ENCODE results near the gene SPNS3. TPM values are rescaled to one million over a fixed set of nuclear protein-coding genes. Genes with fewer than 3 reads are reported as not detected.

The SPNS3 gene
- total and polyA plus RNA-seq, 2 donors from 2014 or later, result 1.4 to 3.7 TPM

- Histone ChIP-seq H3K27ac (ENCODE audit: low read depth in 2 of 2, low read length in 2 of 2) (no peak overlapping the region), H3K4me3 (ENCODE audit: low read length in 3 of 3) (no peak overlapping the region), H3K9ac (ENCODE audit: low read length in 3 of 3) (no peak overlapping the region), H3K27me3 (ENCODE audit: control insufficient read depth, insufficient read depth, low read length) (no peaks in the 10 kb centered on the region), H3K36me3 (ENCODE audit: control insufficient read depth in 2 of 3, insufficient read depth in 3 of 3, low read length in 3 of 3) (no peaks in the 10 kb centered on the region), H3K9me3 (ENCODE audit: control insufficient read depth in 2 of 3, insufficient read depth in 1 of 3, low read length in 3 of 3) (no peaks in the 10 kb centered on the region), H3K4me1 (ENCODE audit: control insufficient read depth in 2 of 3, insufficient read depth in 2 of 3, low read depth in 1 of 3, low read length in 3 of 3) (peaks cover 0 to 4% (median 0%) of the 10 kb centered on the region in 3 donors)
- DNase-seq (no peak), FAIRE-seq (no peak)
- intact Hi-C loops (cut with DNase I), result loop anchor here (5.0 kb wide), 1 partner anchor 199 kb away; no protein-coding TSS in a partner anchor
- no peak for TF ChIP-seq CTCF (IDR thresholded peaks at IDR 0.05; ENCODE audit: borderline replicate concordance, extremely low read depth, insufficient read depth)
Measured at GRCh38 chr17:4411201-4411600, 22.5 kb upstream of the SPNS3 start.

GRCh38 chr17:4412933-4413831 lies 20.6 kb upstream of the SPNS3 start:
- peak overlapping the region in 1 of 3 donors; percentile 15 for H3K9ac ChIP-seq (ENCODE audit: low read length in 3 of 3)
- FAIRE-seq, result no peak
- H3K27ac ChIP-seq (ENCODE audit: low read depth in 2 of 2, low read length in 2 of 2), result no peak overlapping the region
- no peaks in the 10 kb centered on the region for H3K9me3 ChIP-seq (ENCODE audit: control insufficient read depth in 2 of 3, insufficient read depth in 1 of 3, low read length in 3 of 3)
- peak; percentile 94 to 97 (median 95) for DNase-seq
- H3K27me3 ChIP-seq (ENCODE audit: control insufficient read depth, insufficient read depth, low read length), result no peaks in the 10 kb centered on the region
- intact Hi-C loops (cut with DNase I), result loop anchor here (5.0 kb wide), 1 partner anchor 201 kb away; no protein-coding TSS in a partner anchor
- H3K36me3 ChIP-seq (ENCODE audit: control insufficient read depth in 2 of 3, insufficient read depth in 3 of 3, low read length in 3 of 3), result no peaks in the 10 kb centered on the region
- TF ChIP-seq CTCF (IDR thresholded peaks at IDR 0.05; ENCODE audit: borderline replicate concordance, extremely low read depth, insufficient read depth), result peak; percentile 95
- no peak overlapping the region for H3K4me3 ChIP-seq (ENCODE audit: low read length in 3 of 3)
- peaks cover 0 to 4% (median 0%) of the 10 kb centered on the region in 3 donors for H3K4me1 ChIP-seq (ENCODE audit: control insufficient read depth in 2 of 3, insufficient read depth in 2 of 3, low read depth in 1 of 3, low read length in 3 of 3)

- intact Hi-C loops (cut with DNase I), result no loop called here
- Histone ChIP-seq H3K4me1 (ENCODE audit: control insufficient read depth in 2 of 3, insufficient read depth in 2 of 3, low read depth in 1 of 3, low read length in 3 of 3) (peaks cover 0 to 6% (median 0%) of the 10 kb centered on the region in 3 donors), H3K36me3 (ENCODE audit: control insufficient read depth in 2 of 3, insufficient read depth in 3 of 3, low read length in 3 of 3) (no peaks in the 10 kb centered on the region), H3K4me3 (ENCODE audit: low read length in 3 of 3) (no peak overlapping the region), H3K27me3 (ENCODE audit: control insufficient read depth, insufficient read depth, low read length) (no peaks in the 10 kb centered on the region), H3K9ac (ENCODE audit: low read length in 3 of 3) (no peak overlapping the region), H3K9me3 (ENCODE audit: control insufficient read depth in 2 of 3, insufficient read depth in 1 of 3, low read length in 3 of 3) (no peaks in the 10 kb centered on the region), H3K27ac (ENCODE audit: low read depth in 2 of 2, low read length in 2 of 2) (no peak overlapping the region)
- FAIRE-seq, result no peak
- TF ChIP-seq CTCF (IDR thresholded peaks at IDR 0.05; ENCODE audit: borderline replicate concordance, extremely low read depth, insufficient read depth), result no peak
- no peak for DNase-seq
Measured at GRCh38 chr17:4417129-4417667, 16.5 kb upstream of the SPNS3 start.
